GM21367 (cell line): ENCODE data around the gene TARP.

Experiments
- ATAC-seq: cut with Tn5 transposase; IDR thresholded peaks from one replicate; pipeline ENCODE4 v1.9.1; 2021; ENCODE audit not compliant: unreplicated experiment

The TARP gene

DNA sequence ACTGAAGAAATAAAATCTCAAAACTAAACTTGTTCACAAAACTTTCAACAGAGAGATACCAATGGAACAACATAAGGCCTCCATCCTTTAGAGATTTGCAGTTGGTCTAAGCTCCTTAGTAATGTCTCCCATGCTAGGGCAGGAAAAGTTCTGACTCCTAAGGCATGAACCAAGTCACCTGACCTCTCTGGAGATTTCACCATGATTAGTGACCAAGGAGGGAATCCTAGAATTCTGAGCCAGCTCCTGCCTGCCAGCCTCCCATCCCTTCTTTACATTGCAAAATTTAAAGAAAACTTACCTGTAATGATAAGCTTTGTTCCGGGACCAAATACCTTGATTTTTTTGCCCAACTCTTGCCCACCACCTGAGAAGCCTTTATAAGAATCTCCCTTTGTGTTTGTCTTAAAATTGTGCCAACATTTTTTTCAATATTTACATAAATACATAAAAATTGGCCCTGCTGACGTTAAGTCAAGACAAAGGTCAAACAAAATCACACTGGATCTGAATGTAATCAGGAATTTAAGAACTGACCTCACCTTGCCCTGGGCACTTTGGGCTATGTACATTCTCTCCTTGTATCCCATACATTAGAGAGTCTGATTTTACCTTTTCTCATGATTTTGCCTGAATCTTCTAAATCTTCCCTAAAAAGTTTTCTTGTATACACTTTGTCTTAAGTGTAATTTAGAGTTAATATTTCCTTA, at the start of gene TARP:
Gene TARP (minus strand): TSS at position 351 of the 710 bp plus-strand sequence.
- ATAC-seq: no peak

DNA sequence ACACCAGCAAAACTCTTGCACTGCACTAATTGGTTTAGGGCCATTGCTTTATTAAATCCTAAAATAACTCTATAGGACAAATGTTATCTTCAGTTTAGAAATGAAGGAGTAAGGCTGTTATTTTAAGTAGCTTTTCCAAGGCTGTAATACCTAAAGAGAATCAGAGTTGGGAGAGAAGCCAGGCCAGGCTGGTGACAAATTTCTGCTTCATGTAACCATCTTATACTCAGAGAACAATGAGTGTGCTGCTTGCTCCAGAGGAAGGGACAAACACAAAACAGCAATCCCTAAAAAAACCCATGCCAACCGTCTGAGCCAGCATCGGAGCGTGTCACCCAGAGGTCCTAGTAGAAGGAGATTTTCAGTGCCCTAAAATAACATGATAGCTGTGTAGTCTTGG, 49.7 kb upstream of the TARP start:
- no peak for ATAC-seq

DNA sequence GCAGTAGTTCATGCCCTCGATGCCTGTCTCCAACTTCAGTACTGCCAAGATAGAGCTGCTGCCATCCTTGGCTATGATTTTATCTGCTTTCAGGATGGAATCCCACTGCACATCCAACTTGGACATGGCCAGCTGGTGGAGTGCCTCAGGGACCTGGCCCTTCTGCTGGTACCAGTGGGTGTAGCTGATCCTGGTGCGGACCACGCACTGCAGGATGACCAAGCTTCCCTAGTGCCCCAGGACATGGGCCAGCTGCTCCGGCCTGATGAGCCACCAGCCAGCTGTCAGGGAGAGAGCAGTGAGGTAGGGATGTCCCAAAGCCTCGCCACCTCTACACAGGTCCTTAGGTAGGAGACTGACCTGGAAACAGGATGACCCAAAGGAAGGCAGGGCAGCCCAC, 49.0 kb upstream of the TARP start:
- no peak for ATAC-seq

DNA sequence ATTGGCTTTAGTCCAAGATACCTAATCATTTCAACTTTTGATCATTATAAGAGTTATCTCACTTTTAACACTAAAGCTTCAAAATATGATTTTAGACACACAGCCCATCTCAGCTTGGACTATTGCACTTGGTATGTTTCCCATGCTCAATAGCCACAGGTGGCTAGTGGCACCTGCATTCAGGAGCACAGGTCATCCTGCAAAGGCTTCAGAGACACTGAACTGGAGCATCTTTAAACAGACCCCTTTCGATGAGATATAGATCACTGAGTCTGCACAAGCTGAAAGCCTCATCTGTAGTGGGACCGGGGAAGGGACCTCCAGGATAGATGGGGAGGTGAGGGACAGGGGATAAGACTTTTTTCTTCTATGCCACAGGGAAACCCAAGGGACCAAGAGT, 48.5 kb upstream of the TARP start:
- ATAC-seq: no peak

DNA sequence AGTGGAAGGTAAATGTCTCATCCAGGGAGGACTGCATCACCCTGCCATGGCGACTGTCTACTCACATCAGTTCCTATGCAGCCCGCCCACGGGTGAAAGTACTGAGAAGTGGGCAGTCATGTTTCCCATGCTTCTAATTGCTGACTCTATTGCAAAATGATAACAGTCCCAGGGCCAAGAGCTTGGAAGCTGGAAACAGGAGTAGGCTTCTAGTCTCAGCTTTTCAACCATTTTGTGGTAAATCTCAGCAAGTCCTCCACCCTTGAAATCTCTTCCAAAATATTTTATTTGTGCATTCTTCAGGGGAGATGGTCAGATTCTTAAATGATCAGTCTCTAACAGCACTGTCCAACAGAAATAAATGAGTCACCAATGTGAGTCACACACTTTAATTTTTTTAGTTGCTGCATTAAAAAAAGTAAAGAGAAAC, 48.1 kb upstream of the TARP start:
- no peak for ATAC-seq

DNA sequence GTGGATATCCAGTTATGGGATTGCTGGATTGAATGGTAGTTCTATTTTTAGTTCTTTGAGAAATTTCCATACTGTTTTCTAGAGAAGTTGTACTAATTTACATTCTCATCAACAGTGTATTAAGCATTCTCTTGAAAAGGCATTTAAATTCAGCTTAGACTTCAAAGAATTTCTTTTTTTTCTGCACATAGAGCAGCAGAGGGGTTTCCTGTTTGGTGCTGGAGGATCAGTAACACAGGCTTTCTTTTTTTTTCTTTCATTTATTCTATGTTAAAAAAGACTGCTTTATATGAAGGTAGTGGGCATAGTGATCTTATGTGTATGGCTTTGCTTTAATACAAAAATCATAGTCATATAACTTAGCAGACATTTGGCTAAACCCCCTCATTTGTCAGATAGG, 47.6 kb upstream of the TARP start:
- ATAC-seq: no peak

DNA sequence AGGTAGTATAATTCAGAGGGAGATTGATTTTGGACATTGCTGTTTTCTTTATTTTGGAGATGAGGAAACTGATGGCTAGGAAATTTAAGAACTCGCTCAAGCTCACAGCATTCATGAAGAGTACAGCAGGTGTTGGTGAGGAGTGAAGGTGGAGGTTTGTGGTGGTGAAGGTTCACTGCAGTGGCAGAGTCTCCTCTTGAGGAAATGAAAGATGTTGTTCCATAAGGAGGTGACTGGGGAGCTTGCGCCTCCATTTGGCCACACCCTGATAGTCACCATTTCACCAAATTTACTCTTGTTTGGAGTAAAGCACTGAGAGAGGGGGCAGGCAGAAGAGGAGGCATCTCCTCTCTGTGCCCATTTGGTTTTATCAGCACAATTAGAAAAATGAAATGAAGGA, 46.4 kb upstream of the TARP start:
- no peak for ATAC-seq

DNA sequence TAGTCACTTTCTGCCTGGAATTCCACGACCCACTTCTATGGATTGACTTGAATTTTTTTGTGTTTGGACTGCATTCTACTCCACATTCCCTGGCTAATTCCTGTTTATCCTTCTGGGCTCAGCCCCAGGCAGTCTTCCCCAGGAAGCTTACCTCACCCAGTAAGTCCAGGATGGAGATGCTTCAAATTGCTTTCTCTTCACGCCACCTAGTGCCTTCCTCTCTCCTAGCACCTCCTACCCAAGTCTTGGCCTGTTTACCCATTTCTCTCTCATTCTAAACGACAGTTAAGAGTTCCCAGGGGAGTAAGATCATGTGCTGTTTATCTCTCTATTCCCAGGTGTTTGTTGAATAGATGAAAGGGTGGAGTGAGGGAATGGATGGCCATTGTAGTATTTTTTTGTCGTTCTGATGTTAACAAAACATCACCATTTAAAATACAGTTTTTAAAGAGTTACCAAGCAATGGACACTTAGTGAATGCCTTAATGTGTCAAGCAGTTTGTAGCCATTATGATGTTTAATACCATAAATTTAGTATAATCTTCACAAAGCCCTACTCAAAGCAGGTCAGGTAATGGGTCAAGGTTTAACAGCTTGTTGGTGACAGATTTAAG, 45.5 kb upstream of the TARP start:
- peak; percentile 76 for ATAC-seq

DNA sequence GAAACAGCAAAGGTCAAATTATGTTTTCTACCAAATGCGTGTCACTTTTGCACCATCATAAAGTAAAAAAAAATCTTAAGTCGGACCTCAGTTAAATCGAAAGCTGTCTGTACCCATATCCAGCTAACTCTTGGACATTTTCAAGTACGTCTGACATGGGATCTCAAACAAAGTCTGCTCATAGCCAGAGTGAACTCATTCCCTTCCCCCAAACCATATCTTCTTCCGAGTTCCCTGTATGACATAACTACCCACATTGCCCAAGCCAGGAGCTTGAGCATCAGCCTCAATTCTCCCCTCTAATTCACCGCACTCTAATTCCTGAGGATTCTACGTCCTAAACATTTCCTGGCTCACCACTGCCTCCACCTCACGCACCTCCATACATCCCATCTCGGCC, 44.8 kb upstream of the TARP start:
- ATAC-seq: no peak

DNA sequence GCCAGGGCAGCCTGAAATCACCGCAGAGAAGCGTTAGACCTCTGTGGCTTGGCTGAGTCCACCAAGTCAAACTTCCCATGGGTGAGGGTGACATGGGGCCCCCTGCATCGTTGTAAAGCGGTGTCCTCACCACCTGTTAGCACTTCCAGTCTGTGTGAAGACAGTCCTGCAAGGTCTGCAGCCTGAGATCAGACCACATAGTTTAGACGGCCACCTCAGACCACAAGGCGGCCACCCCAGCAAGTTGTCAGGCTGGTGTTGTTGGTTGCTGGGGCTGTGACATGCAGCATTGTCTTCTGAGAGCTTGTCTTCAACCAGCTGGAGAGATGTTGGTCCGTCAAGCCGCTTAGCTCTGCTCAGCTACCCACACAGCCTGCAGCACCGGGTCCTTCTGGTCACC, 44.1 kb upstream of the TARP start:
- ATAC-seq: no peak

DNA sequence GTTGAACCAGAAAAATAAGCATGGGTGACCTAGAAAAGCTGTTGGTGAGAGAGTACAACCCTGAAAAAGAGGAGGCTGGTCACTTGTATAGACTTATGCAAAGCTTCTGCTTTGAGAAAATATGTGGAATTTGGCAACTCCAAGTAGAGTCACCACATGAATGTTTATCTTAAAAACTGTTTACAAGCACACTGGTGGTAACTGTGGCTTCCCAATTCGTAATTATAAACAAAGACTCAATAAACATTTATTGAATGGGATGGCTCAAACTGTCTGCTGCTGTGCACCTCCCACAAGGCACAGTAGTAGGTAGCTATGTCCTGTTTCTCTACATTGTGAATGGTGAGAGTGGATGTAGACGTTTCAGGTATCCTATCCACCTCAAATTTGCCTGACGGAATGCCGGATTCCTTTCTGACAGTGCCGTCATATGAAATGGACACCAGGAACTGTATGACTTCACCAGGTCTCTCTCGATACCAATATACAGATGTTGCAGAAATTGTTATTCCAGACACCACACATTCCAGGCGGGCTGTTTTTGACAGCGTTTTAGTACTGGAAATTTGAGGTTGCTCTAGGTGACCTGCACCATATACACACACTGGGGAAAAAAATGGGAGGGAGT, 43.4 kb upstream of the TARP start:
- ATAC-seq: no peak

DNA sequence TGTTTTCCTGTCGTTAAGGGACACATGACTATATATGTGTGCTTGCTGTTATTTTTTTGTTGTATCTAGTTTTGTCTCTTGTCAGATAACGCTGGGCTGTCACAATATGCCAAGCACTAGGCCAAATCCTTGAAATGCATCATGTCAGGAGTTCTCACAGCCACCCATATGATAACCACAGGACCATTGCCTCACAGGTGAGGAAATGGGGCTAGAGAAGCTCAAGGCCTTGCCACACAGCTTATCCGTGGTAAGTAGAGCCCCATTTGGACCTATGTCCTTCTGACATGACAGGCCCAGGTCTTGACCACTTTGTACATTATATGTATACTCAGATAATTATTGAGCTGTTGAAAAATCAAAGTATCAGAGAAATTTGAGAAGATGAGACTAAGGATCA, 42.0 kb upstream of the TARP start:
- no peak for ATAC-seq

DNA sequence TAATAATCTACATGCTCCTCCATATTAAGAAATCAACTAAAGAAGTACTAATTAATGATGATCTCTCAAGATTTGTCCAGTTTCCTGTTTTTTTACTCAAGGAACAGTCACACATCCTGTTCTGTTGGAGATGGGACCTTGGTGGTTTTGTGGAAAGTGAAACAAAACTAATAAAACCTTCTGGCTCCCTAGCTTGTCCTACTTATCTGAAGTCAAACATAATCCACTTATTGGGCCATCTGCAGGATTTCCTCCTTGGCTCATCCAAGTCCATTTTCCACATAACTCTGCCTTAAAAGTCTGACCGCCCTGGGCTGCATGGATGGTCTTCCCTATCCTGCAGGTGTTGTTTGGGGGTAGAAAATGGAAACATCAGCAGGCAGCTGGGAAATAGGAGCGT, 39.4 kb upstream of the TARP start:
- no peak for ATAC-seq

DNA sequence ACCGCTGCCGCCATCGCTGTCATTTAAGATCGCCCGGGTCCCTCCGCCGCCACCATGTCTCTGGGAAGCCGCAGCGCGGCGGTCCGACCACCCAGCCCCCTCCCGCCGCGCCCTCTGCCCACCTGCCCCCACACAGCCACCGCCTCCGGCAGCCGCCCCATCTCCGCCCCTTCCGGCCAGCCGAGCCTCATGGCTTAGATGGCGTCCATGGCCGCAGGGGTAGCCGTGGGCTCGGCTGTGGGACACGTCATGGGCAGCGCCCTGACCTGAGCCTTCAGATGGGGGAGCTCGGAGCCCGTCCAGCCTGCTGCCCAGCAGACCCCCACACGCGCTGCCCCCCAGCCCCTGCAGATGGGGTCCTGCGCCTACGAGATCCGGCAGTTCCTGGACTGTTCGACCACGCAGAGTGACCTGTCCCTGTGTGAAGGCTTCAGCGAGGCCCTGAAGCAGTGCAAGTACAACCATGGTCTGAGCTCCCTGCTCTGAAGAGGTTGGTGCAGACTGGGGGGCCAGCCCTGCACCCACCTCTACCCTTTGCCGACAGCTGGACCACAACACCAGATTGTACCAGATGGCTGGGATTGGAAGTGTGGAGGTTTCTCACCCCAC, 38.0 kb upstream of the TARP start:
- no peak for ATAC-seq

DNA sequence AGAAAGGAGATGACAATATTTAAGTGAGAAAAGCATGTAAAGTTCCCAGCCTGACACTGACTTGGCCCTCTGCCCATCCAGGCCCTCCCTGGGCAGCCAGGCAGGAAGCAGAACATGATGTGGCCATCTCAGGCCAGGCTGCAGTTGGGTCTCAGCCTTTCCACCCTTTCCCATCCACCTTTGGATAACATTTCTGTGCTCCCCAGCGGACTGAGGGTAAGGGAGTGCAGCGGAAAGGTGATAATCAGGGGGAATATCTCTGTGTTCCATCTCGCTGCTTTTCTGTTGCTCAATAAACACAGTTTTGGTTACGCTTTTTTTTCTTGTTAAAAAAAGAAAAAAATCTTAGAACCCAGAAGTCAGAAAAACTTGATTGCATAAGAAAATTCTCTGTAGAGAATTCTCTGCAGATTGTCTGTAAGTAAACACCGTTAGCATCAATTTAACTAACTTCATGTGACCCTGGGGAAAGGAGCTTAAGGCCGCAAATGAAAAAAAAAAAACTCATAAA, 37.2 kb upstream of the TARP start:
- ATAC-seq: no peak

DNA sequence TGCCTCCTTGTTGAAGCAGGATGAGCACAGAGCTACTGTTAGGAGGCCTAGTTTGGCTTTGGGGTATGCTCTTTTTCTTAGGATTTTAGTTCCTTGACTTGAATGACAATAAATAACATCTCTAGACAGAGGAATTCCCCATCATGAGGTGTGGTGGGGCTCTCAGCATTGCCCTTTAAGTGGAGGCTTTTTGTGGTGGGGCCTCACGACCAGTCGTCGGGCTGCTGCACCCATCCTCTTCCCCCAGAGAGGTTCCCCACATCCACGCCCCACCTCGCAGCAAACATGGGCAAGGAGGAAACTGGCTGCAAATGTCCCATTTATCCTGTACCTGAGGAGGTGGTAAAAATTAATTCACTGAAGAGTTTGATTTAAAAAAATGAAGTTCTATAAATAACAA, 36.1 kb upstream of the TARP start:
- no peak for ATAC-seq

DNA sequence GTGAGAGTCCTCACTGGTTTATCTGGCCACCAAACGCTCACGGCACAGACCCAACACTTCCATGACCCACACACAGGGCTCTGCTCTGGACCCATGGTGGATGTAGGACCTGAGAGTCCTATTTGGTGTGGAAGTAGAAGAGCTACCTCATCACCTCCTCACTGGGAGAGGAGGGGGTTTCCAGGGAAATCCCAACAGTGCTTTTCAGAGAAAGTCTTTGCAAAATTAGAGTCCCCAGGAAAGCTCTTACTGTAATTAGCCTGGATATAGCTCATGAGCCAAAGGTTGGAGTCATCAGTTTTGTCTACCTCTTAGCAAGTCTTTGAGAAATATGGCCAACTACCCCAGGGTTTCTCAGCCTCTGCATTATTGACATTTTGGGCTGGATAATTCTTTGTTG, 34.7 kb upstream of the TARP start:
- ATAC-seq: no peak

DNA sequence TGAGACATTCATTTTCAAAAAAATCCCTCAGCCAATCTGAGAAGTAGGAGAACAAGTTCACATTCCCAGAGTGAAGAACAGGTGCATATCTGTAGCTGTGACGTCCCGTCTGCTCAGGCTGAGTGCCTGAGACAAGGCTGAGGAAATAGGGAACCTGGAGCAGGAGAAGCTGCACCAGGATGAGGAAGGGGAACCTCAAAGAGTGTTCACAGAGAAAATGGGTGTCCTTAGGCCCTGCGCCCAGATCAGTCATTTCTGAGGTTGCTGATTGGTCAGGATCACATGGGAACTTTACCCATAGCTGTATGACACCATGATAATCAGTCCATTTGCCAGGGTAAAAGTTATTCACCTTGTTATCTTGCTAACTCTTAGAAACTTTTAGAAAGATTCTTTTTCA, 34.2 kb upstream of the TARP start:
- no peak for ATAC-seq

DNA sequence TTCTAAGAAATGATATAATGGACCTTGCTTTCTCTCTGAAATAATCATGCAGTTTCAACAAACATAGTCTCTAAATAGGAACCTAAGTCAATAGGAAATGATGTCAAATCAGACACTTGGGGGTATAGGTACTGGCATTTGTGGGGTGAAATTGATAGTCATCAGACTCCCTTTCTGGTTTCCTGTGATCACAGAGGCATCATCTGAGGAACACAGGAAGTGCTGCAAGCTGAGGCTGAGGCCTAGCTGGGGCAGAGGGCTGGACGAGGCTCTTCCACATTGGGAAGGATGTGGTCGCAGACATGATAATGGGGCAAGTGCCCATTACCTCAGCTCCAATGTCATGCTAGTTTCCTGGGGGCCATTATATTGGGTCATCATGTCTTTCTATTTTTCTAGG, 33.5 kb upstream of the TARP start:
- no peak for ATAC-seq

DNA sequence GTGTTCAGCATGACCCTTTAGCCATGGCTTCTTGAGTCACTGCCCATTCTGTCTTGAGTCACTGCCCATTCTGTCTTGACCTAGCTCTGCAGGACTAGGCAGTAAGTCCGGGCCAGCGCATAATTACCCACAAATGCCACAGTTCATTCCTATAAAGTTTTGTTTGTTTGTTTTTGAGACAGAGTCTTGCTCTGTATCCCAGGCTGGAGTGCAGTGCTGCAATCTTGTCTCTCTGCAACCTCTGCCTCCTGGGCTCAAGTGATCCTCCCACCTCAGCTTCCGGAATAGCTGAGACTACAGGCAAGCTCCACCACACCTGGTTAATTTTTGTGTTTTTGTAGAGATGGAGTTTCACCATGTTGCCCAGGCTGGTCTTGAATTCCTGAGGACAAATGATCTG, 32.7 kb upstream of the TARP start:
- no peak for ATAC-seq

DNA sequence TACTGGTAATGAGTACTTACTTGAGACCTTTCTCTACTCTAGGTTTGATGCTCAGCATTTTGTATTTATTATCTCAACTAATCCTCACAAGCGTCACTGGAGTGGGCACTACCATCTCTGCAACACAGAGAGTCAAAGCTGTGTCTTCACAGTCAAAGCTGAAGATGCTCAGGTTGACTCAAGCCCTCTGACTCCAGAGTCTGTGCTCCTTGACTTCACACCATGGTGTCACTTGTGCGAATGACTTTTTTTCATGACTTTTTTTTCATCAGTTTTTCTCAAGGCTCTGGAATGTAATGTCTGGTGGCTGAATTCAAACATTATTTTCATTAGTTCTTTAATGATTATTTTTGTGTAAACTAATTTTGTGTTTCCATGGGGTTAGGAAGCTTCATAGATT, 30.4 kb upstream of the TARP start:
- no peak for ATAC-seq

DNA sequence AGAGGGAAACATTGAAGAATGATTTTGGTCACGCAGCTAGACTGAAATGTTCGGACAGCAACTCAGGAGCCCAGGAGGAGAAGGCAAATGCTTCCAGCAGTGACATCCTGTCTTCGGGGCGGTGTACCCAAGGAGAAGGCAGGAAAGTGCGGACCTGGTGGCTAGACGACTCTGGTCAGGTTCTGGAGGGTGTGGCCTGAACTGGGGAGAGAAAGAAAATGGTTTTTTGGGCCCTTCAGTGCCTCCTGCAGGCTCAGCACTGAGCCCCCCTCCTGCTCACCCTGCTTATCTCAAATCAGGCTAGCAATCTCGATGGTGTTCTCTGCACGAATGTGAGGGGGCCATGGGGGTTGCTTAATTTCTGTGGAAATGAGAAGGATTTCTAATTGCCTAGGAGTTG, 26.7 kb upstream of the TARP start:
- no peak for ATAC-seq
